ENCODE measurements around the gene KCNIP3.

GRCh38 chr2:95366514-95366913 lies 69.4 kb downstream of the KCNIP3 start:
- TF ChIP-seq CTCF (IDR thresholded peaks at IDR 0.05 in 8 of 11, conservative IDR thresholded peaks at IDR 0.05 in 3 of 11) (no peak), POLR2AphosphoS5 (IDR thresholded peaks at IDR 0.05) (no peak)
